Lower leg skin (tissue), 4 donors: Measurements from ENCODE around the gene CENPP. TPM values are rescaled to one million over a fixed set of nuclear protein-coding genes. Genes with fewer than 3 reads are reported as not detected.

ENCODE experiments used
- DNase-seq, 2 donors: peaks; one replicate each; pipeline ENCODE4 v3.0.0-alpha.2; 2019; ENCODE audit warnings: low spot score in 2 of 2
- H3K4me3 ChIP-seq: fragments of 200-600 bp; sonication (generic); 2 replicates; pipeline ENCODE4 v1.5.1; 2017; ENCODE audit warnings: mild to moderate bottlenecking, low read depth; ENCODE audit not compliant: poor library complexity, severe bottlenecking
- CTCF ChIP-seq, 3 donors: fragments of 450-650 bp; IDR thresholded peaks; one replicate each; pipeline ENCODE4 v1.5.1; 2016; ENCODE audit warnings: antibody characterized with exemption in 3 of 3, mild to moderate bottlenecking in 3 of 3, moderate library complexity in 2 of 3
- POLR2A ChIP-seq, 2 donors: fragments of 450-650 bp; IDR thresholded peaks; one replicate each; pipeline ENCODE4 v1.6.1; 2016 to 2017; ENCODE audit warnings: antibody characterized with exemption in 2 of 2, mild to moderate bottlenecking in 1 of 2, moderate library complexity in 1 of 2
- WGBS, 2 donors: methylation state at CpG; one replicate each; pipeline ENCODE4 v1.1.5; 2018; 5-methylcytosine and 5-hydroxymethylcytosine counted together
- intact Hi-C: fragments of 100-400 bp; cut with DNase I; formaldehyde crosslinking; loops from one replicate; pipeline ENCODE4 v1.15.0; 2023; ENCODE audit warnings: low total_unique reads
- total RNA-seq, 4 donors: library from RNA; depleted of rRNA; stranded (reverse); fragments of >200 nt; gene quantifications; one replicate each; pipeline ENCODE4 v1.1.0, GENCODE V29; 2016

The CENPP gene
- total RNA-seq, 4 donors from 2014 or later = 7.8 to 28.8 (median 12.2) TPM

- TF ChIP-seq CTCF (IDR thresholded peaks at IDR 0.05) (no peak), POLR2A (IDR thresholded peaks at IDR 0.05) (no peak)
- no peak overlapping the region for H3K4me3 ChIP-seq
- WGBS, 2 donors = 68 to 85% methylated on average over 4 of the region's 4 CpGs
- no peak for DNase-seq
- intact Hi-C loops = no loop called here
Observed at GRCh38 chr9:92444841-92445240, 119.1 kb downstream of the CENPP start.

- TF ChIP-seq POLR2A (IDR thresholded peaks at IDR 0.05) = no peak
- TF ChIP-seq CTCF (IDR thresholded peaks at IDR 0.05) = no peak
- intact Hi-C loops = no loop called here
- H3K4me3 ChIP-seq = no peak overlapping the region
- no peak for DNase-seq
Observed at GRCh38 chr9:92446536-92446935, 120.8 kb downstream of the CENPP start.

GRCh38 chr9:92455217-92455616, 129.5 kb downstream of the CENPP start:
- no peak overlapping the region for H3K4me3 ChIP-seq
- intact Hi-C loops = no loop called here
- TF ChIP-seq CTCF (IDR thresholded peaks at IDR 0.05) (no peak), POLR2A (IDR thresholded peaks at IDR 0.05) (no peak)
- no peak for DNase-seq
- 91 to 93% methylated on average over 3 of the region's 3 CpGs for WGBS, 2 donors

GRCh38 chr9:92457576-92457975, 131.8 kb downstream of the CENPP start:
- no peak for DNase-seq
- intact Hi-C loops = no loop called here
- TF ChIP-seq POLR2A (IDR thresholded peaks at IDR 0.05) = no peak
- TF ChIP-seq CTCF (IDR thresholded peaks at IDR 0.05) = no peak
- H3K4me3 ChIP-seq = no peak overlapping the region
- 97% methylated on average over 4 of the region's 4 CpGs for WGBS, 2 donors

GRCh38 chr9:92463387-92463786, 137.6 kb downstream of the CENPP start:
- intact Hi-C loops = no loop called here

More at GRCh38 chr9:92463387-92463786, 137.6 kb downstream of the CENPP start:
- no peak for DNase-seq
- H3K4me3 ChIP-seq = no peak overlapping the region
- TF ChIP-seq CTCF (IDR thresholded peaks at IDR 0.05) = no peak
- TF ChIP-seq POLR2A (IDR thresholded peaks at IDR 0.05) = no peak
